Left forelimb (tissue), 1 donor: ENCODE results near the gene U2AF2.

Experiments used
- DNase-seq: peaks from one replicate; pipeline ENCODE4 v3.0.0-alpha.2; 2018; ENCODE audit warnings: low spot score

U2AF2 gene

DNA sequence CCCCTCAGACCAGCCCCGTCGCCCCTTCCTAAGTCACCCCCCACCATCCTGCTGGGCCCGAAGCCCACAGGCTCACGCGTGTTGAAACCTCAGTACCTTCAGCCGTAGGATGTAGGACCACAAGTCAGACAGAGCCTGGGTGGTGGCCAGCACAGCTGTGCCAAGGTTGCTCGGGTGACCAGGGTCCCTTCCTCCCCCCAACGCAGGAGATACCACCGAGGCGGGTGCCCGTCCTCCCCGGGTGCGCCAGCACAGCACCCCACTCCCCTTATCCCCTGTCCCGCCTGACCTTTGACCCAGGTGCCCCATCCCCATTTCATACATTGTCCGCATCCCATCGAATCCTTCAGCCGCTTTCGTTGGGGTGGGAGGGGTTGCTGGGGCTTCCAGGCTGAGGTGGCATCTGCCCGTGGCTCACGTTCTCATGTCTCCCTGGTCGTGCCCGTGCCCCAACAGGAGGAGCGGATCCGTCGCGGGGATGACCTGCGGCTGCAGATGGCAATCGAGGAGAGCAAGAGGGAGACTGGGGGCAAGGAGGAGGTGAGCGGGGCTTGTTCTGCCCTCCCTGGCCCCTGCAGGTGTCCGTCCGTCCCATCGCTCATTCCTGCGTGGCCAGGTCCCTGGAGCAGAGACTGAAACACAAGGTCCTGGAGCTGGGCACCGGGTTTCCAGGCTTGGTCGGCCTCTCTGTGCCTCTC is 34.7 kb downstream of the U2AF2 start:
- DNase-seq = no peak

- no peak for DNase-seq
These were observed 35.4 kb downstream of the U2AF2 start for GRCh38 chr19:55690109-55690768.

- no peak for DNase-seq
These were observed 36.1 kb downstream of the U2AF2 start for GRCh38 chr19:55690769-55691545.

GRCh38 chr19:55691561-55692481 is 37.0 kb downstream of the U2AF2 start:
- DNase-seq = no peak

- no peak for DNase-seq
These were observed 37.8 kb downstream of the U2AF2 start for GRCh38 chr19:55692681-55693081.

GRCh38 chr19:55693336-55693974 is 38.6 kb downstream of the U2AF2 start:
- no peak for DNase-seq

- no peak for DNase-seq
These were observed 39.4 kb downstream of the U2AF2 start for GRCh38 chr19:55694241-55694655.

- DNase-seq = no peak
These were observed 40.0 kb downstream of the U2AF2 start for GRCh38 chr19:55694656-55695491.

DNA sequence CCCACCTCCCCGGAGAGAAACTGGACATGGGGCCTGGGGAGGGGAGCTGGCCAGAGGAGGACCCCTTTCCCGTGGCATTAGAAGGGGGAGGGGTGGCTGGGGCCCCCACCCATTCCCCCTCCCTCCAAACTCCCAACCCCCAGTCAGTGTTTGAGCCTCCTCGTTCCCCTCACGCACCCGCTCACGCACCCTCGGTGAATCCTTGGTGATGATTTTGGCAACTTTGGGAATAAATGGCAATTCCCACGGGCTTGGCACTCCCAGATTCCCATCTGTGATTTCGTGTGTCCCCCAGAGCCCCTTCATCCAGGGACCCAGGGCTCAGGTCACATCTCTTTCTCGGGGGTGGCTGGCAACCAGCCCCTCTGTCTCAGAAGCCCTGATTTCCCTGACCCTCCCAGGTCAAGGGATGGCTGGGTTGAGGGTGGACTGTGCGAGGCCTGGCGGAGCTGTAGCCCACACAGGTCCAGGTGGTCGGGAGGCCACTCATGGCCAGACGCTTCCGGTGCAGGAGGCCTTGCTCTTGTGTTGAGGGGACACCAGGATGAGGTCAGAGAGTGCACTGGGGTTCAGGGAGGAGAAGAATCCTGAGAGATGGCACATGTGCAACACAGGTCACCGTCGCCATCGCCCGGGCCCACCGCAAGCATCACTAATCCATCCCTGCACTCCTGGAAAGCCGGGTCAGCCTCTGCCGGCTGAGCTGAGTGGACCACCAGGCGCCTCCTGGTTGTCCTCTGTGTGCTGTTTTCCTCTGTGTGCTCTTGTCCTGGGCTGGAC is 40.9 kb downstream of the U2AF2 start:
- peak; percentile 42 for DNase-seq

DNA sequence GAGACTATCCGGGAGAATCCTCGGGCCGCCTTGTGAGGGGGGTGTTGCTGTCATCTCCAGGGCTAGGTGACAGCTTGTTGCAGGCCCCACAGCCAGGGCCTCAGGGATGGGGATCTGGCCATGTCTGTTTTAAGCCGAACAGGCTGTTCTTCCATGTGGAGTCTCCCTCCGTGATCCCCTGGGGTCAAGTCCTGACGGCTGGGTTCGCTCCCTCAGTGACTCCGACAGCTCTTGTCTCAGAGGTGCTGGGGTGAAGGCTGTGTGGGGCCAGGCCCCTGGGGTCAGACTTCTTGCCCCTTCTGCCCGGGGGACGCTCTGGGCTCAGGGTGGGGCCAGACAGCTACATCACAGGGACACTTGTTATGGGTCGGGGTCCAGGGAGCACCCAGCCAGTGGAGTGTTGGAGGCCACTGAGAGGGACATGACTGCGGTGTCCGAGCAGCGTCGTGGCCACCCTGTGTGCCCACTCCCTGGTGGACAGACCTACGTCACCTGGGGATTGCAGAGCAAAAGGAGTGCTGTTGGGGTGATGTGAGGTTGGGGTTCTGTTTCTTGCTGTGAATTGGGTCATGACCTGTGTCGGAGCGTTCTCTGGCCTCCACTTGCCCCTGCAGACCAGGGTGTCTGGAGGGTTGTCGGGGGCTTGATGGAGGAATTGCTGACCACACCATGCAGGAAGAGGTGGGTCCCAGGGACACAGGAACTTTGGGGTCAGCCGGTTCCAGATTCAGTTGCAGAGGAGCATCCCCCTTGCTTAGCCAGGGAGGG is 41.6 kb downstream of the U2AF2 start:
- peak; percentile 58 for DNase-seq

DNA sequence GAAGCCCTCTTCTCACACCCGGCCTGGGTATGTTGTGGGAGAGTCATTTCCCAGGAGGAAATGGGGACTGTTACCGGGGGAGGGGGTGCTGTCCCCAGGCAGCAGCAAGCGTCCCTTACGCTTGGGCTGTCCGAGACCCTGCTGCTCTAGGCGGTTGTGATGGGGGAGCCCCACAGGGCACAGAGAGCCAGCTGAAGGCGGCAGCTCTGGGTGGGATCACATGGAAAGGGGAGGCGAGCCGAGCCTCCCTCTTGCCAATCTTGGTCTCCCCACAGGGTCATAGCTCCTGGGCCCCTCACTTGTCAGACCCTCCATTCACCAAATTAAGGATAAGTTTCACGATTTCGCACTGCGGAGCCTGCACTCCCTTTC is 42.2 kb downstream of the U2AF2 start:
- peak; percentile 56 for DNase-seq

GRCh38 chr19:55697698-55698097 is 42.9 kb downstream of the U2AF2 start:
- no peak for DNase-seq

DNA sequence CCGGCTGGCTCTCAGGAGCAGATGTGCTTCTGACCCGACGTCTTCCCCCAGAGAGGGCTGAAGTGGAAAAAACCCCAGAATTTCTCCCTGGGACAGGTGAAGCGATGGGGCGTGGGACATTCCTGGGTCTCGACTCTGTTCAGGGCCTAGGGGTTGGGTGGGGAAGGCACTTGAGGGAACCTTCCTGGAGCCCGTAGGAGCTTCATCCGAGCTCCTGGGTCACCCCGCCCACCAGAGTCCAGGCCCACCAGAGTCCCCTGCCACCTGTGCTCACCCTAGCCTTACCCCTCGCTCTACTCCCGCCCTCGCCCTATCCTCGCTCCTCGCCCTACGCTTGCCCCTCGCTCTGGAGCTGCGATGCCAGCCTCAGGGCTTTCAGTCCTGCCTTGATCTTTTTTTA is 43.4 kb downstream of the U2AF2 start:
- peak; percentile 42 for DNase-seq

DNA sequence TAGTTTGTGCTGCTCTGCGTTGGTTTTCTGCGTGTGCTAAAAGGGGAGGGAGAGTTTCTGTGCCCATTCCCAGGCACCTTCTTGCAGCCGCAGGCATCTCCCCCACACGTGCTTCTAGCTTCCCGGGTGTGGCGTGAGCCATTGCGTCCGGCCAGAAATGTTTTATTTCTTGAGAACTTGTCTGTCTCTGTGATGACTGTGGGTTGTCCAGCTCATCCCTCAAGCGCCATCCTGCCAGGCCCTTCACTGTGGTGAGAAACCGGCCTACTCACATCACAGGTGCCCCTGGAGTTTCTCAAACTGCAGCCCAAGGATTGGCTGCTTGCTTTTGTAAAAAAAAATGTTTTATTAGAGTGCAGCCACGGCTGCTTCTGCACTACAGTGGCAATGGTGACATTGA is 44.4 kb downstream of the U2AF2 start:
- peak; percentile 3 for DNase-seq

DNA sequence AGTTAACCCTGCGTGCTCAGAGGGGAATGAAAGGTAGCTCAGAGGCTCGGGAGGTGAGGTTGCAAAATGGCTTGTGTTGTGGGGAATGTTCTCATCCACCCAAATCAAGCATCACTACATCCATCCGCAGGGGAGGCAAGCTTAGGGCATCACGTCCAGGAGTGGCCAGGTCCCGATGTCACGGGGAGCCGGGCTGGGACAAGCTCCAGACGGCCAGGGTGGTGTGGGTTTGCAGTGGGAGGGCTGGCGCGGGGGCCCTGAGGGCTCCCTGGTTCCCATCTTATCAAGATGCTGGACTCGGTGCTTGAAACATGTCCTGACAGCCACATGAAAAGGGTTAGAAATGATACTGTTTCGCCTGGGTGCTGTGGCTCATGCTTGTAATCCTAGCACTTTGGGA is 46.0 kb downstream of the U2AF2 start:
- peak; percentile 36 for DNase-seq

GRCh38 chr19:55702131-55702627 is 47.3 kb downstream of the U2AF2 start:
- no peak for DNase-seq

GRCh38 chr19:55703790-55704215 is 49.0 kb downstream of the U2AF2 start:
- DNase-seq = no peak

DNA sequence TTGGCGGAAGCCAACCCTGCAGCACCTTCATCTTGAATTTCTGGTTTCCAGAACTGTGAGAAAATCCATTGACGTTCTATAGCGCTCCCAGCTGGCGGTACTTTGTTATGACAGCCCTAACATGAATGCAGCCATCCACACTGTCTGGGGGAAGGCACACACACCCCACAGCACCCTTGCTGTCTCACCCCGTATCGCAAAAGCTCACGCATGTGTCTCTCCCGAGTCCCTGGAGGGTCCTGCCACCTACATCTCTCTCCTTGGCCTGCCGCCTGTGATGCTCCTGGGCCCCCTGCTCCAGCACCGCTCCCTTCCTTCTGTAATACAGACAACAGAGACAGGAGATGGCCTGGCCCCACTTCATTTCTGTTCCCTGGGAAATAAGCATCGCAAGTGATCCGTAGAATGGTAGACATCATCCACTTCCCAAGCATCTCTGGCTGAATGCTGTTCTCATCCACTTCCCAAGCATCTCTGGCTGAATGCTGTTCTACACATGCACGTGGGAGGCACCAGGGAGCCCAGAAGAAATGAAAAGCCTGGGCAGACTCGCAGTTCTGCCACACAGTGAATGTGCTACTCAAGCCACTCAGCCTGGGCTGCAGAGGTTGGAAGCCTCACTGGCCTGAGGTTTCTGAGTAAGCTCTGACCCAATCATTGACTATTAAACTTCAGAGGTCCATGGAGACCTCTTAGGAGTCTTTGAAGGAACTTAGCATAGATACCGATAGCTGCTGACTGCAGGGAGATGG is 49.8 kb downstream of the U2AF2 start:
- DNase-seq = no peak
